HG03159 (cell line): ENCODE data around the gene BRD1.

ENCODE experiments used
- ATAC-seq: cut with Tn5 transposase; IDR thresholded peaks from one replicate; pipeline ENCODE4 v1.9.1; 2021; ENCODE audit warnings: mild to moderate bottlenecking, moderate library complexity; ENCODE audit not compliant: unreplicated experiment

Gene BRD1

DNA sequence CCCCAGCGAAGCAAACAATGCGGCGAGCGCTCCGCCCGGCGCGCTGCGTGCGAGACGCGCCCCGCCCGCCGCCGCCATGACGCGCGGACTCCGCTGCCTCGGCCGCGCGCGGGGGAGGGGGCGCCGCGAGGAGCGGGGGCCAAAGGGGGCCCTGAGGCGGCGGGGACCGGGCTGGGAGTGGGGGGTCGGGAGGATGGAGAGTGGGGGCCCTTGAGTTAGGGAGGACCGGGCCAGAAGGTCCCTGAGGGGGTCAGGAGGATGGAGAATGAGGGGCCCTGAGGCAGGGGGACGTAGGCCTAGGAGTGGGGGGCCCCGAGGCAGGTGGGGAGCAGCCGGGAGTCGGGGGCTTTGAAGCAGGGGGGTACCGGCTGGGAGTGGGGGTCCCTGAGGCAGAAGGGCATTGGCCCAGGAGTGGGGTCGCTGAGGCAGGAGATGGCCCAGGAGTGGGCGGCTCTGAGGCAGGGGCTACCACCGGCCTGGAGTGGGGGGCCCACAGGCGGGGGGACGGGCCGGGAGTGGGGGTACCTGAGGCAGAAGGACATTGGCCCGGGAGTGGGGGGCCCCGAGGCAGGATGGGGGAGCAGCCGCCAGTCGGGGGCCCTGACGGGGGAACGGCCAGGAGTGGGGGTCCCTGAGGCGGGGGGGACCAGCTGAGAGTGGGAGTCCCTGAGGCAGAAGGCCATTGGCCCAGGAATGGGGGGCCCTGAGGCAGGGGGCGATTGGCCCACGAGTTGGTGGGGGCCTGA, at the start of gene BRD1:
Gene BRD1 (minus strand): TSS at position 21 of the 746 bp plus-strand sequence. CDS start 3,556 bp downstream, outside the sequence.
- no peak for ATAC-seq

DNA sequence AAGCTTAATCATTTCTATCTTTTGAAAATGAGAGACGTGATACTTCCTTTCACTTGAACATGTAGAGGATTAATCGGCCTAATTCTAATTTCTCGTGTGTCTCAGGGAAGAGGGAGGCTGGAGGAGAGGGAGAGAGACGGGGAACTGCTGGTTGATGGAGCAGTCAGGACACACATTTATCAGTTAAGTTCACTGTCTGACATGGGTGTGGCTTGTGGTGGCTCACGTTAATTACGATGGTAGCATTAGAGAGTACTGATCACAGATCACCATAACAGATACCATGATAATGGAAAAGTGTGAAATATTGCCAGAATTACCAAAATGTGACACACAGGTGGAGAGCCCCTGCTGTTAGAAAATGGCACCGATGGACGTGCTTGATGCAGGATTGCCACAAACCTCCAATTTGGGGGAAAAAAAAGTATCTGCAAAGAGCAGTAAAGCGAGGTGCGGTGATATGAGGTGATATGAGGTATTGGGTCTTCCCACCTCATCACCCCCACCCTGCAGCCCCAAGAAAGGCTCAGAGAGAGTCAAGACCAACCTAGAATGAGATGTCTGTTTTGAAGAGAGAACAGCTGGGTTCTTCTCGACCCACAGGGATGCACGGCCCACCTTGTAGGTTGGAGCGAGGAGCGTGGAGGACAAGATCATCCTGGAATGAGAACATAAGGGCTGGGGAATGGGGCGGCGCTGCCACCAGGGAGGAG, 45.7 kb upstream of the BRD1 start:
- ATAC-seq: no peak

DNA sequence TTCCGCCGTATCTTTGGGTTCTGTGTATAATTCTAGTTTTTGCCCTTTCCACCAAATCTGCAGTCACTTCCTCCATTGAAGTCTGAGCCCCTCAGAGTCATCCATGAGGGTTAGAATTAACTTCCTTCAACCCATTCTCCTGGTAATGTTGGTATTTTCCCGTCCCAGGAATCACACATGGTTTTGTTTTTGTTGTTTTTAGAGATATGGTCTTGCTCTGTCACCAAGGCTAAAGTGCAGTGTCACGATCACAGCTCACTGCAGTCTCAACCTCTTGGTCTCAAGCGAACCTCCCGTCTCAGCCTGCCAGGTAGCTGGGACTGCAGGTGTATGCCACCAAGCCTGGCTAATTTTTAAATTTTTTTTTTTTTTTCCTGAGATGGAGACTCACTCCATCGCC, 44.7 kb upstream of the BRD1 start:
- ATAC-seq: no peak

DNA sequence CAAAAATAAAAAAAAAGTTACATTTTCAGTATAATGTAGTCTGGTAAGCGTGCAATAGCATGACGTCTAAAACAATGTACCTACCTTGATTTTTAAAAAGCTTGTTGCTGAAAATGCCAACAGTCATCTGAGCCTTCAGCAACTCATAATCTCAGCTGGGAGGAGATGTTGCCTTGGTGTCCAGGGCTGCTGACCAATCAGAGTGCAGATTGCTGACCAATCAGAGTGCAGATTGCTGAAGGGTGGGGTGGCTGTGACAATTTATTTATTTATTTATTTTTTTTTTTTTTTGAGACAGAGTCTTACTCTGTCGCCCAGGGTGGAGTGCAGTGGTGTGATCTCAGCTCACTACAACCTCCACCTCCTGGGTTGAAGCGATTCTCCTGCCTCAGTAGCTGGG, 43.8 kb upstream of the BRD1 start:
- ATAC-seq: no peak

DNA sequence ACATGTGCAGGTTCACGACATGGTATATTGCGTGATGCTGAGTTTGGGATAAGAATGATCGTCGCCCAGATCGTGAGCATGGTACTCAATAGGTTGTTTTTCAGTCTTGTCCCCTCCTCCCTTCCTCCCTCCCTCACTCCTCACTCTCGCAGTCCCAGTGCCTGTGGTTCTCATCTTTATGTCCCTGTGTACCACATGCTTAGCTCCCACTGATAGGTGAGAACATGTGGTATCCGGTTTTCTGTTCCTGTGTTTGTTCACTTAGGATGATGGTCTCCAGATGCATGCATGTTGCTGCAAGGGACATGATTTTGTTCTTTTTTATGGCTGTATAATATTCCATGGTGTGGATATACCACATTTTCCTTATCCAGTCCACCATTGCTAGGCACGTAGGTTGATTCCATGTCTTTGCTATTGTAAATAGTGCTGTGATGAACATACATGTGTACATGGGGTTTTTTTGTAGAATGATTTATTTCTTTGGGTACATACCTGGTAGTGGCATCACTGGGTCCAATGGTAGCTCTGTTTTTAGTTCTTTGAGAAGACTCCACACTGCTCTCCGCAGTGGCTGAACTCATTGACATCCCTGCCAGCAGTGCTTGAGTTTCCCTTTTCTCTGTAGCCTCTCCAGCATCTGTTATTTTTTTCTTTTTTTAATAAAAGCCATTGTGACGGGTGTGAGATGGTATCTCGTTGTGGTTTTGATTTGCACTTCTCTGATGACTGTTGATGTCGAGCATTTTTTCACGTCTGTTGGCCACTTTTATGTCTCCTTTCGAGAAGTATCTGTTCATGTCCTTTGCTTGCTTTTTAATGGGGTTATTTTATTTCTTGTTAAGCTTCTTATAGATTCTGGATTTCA, 42.4 kb upstream of the BRD1 start:
- no peak for ATAC-seq

DNA sequence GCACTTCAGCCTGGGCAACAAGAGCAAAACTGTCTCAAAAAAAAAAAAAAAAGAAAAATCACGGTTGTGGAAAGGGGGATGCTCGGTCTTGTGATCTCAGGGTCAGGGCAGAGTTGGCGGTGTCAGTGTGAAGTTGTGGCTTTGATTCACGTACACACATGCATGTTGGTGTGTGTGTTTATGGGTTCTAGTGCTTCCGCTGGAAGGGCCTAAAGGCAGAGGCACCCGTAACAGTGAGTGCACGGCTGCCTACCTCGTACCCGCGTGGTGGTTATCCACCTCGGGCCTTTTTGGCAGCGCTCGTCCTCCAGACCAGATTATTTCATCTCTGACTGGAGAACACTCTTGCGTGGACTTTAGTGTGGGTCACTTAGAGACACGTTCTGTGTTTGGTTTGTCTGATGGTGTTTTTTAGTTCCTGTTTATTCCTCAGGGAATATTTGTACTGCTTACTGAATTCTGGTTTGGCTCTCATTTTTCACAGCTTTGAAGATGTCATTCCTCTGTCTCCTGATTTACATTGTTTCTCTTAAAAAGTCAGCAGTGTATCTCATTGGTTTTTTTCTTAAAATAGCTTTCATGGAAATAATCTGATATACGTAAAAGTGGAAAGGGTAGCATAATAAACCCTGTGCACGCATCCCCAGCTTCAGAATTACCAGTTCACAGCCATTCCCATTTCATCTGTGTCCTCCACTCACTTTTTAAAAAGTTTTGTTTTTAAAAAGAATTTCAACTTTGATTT, 41.6 kb upstream of the BRD1 start:
- no peak for ATAC-seq

DNA sequence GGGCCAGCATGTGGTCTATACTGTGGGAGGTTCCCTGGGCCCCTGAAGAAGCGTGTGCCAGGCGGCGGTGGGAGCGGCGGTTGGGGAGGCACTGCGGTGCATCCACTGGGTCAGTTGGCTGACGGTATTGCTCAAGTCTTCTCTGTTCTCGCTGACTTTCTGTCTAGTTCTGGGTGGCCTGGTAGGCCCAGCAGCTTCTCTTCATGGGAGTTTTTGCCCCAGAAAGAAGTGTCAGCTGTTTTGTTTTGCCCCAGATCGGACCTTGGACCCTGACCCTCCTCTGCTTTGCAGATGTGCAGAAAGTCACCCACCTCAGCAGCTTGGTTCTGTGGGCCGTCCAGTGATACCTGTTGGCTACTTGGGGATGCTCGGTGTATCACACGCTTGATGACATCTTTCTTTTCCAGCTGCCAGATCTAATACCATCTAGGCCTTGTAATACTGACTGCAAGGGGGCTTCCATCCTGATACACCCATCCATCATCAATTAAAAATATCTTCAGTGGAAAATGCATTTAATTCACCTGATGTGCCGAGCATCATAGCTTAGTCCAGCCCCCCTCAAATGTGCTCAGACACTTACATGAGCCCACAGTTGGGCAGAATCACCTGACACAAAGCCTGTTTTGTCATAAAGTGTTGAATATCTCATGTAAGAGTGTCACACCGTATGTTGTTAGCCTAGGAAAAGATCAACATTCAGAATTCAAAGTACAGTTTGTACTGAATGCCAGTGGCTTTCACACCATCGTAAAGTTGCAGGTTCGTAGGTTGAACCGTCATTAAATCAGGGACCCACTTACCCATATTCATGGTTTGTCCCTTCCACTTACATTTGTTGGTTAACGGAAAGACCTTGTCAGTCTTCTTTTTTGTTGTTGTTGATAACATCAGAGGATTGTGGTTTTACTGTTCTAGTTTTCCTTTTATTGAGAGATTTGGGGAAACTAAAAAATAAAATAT, 39.9 kb upstream of the BRD1 start:
- no peak for ATAC-seq

DNA sequence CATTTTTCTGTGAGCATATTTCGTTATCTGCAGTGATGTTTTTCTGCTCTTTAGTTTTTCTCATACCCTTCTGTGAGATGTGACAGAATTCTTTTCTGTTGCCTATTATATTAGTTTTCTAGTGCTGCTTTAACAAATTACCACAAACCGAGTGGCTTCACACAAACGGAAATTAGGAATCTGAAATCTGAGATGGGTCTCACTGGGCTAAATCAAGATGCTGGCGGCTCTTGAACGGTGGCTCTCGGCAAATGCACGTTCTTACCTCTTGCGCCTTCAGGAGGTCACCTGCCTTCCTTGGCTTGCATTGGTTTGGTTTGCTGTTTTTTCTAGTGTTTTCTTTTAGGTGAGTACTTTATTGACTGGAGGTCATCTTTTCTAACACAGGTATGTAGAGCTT, 39.0 kb upstream of the BRD1 start:
- ATAC-seq: no peak

DNA sequence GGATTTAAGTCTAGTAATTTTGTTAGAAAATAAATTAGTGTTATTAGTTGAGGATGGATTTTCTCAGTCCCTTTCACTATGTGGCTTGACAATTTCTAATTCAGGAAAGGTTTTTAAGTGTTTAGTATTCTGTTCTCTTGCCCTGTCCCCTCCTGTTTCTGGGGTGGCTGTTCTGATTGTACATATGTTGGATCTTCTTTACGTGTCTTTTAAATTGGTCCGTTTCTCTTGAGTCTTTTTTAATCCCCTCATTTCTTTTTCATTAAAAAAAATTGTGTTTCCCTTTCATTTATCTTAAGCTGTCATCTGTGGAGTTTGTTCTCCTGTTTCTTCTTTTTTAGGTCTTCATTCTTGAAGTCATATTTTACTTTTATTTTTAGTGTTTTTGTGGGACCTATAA, 38.5 kb upstream of the BRD1 start:
- no peak for ATAC-seq

DNA sequence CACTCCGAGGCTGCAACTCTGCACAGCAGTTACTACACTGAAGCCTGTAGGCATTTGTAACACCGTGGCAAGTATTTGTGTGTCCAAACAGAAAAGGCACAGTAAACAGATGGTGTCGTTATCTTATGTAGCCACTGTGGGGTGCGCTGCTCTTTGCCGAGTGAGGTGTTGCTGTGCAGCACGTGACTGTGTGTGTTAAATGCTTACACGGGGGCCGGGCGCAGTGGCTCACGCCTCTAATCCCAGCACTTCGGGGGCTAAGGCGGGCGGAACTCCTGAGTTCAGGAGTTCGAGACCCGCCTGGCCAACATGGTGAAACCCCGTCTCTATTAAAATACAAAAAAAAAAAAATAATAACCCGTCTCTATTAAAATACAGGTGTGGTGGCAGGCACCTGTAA, 37.5 kb upstream of the BRD1 start:
- ATAC-seq: no peak

DNA sequence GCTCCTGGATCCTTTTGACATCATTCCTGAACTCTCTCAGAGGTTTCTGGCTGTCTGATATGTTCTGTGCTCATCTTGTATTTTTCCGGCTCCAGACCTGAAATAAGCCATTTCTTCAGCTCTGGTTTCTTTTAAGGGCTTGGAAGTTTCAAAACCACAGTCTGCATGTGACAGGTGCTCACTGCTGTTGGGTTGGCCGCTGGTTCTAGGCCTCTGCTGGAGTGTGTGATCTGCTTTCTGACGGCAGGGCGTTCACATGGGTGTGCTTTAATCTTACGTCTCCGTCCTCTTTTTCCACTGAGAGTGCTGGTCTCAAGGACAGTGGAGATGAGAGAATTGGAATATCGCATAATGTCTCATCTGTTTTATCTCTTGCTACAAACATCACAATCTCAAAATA, 36.3 kb upstream of the BRD1 start:
- ATAC-seq: no peak

DNA sequence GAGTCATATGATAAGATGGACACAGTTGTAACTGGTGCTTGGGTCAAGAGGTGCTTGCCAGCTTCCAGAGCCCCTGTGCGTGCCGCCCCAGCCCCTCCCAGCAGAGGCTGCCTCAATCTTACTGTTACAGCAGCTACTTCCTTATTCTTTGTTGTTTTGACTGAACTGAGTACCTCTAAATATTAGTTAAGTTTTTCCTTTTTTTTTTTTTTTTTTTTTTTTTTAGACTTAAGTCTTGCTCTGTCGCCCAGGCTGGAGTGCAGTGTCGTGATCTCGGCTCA, 34.8 kb upstream of the BRD1 start:
- ATAC-seq: no peak

DNA sequence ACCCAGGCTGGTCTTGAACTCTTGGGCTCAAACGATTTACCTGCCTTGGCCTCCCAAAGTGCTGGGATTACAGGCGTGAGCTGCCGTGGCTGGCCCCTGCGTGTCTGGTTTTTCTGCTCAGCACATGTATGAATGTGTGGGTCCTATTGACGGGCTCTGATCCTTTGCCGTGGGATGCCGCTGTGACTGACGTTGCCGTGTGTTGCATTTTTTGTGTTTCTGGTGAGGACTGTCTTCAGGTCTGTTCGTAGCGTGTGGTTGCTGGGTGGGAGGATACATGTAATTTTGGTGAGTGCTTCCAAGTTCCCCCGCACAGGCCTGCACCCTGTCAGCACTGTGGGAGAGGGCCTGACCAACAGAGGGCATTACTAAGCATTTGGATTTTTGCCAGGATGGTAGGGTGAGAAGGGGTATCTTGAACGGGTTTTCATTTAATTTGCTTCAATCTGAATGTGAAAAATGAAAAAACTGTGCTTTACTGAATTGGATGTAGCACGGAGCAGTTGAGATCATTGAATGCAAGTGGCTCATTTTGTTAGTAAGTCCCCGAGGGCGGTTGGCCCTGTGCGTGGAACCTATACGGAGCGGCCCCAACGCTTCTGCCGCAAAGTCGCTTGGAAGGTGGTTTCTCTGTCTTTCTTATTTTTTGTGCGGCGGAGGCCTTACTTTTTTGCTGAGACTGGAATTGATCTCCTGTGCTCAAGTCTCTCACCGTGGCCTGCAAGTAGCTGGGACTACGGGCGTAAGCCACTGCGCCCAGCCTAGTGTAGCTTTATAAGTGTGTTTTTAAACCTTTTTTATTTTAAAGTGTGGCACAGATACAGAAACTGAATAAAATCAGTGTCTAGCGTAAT, 34.2 kb upstream of the BRD1 start:
- ATAC-seq: no peak

DNA sequence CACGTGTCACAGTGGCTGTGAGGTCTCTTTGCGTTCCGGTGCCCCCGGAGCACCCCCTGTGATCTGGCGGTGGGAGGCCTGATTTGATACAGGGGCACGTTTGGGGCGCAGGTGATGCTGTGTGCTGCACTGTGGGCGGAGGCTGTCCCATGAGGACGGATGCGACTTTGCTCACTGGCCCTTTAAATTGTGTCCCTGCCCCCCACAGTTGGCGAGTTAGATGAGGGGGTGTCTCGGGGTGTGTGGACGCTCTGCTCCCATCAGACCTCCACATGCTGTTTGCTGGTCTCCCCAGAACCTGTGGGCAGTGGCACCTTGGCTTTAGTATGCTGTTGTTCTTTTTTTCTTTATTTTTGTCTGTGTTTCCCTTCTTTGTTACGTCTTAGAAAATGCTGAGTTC, 31.2 kb upstream of the BRD1 start:
- no peak for ATAC-seq

DNA sequence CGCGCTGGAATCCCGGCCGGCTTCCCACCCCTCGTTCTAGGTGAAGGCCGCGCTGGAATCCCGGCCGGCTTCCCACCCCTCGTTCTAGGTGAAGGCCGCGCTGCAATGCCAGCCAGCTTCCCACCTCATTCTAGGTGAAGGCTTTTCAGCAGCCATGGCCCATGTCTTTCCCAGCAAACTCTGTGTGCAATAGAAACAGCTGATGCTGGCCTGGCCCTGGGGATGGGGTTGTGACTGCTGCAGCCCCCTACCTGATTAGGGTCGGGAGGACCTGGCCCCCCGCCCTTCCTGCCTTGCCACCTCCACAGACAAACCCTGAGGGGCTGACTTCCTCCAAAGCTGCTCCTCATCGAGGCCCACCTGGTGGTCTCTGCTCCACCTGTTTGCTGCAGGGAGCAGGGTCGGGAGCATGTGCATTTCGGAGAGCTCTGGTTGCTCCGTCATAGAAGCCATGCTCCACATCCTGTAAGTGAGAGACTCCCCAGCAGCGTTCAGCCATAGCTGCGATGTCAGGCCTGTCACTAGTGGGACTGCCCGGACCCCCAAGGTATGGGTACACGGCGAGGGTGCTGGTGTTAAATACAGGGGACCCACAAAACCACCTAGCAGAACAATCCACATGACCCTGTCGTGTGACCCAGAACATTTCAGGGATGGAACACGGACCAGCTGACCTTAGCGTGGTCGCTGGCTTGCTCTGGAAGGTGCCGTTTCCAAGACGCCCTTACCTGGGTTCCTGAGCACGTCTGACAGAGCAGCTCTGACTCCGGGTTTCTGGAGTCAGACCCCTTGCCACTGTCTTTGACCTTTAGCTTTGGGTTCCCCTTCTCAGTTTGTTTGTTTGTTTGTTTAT, 29.3 kb upstream of the BRD1 start:
- ATAC-seq: no peak

DNA sequence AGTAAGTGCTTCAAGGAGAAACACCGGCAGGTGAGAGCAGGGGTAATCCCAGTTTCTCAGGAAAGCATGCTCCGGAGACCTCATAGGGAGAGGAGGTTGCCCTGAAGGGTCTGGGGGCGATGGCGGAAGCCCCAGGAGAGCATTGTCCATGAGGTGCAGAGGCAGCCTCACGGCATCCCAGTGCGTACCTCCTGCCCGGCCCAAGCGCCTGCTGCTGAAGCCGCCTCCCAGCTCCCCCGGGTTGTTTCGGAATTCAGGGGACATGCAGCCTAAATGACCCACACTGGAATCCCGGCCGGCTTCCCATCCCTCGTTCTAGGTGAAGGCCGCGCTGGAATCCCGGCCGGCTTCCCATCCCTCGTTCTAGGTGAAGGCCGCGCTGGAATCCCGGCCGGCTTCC, 28.7 kb upstream of the BRD1 start:
- no peak for ATAC-seq

DNA sequence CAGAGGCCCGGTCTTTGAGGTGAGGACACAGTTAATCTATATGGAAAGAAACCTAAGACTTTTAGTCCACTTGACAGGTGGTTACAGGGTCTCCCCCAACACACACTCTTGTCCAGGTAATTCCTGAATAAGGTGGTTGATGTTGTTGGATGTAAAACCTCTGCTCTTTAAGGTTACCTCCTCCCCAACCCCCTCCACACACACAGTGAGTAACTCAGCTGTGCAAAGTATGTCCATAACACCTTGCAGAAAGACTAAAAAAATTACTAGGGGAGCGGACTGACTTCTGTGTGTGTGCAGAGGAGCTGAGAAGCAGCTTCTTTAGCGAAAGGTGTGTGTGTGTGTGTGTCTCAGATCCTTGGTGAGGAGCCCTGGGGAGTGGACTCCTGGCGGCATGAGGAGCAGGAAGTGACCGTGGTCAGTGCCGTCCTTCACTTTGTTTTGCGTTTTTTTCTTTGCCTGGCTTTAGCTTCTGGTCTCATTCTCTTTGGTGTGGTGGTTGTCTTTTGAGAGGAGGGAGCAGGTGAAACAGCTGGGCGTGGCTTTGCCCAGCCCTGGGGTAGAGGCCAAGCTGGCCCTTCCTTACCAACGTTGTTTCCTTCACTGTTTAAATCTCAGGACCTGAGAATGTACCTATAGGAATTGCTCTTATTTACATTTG, 27.7 kb upstream of the BRD1 start:
- ATAC-seq: no peak
